GM18502 (cell line): ENCODE measurements around the gene CDK14.
"Not testable (repeated sequence)": the region's sequence is repeated elsewhere in the genome, so short reads cannot be mapped to it uniquely, and the experiment has no call there.

Experiments
- ATAC-seq: cut with Tn5 transposase; IDR thresholded peaks from one replicate; pipeline ENCODE4 v1.9.1; 2021; ENCODE audit warnings: mild to moderate bottlenecking; ENCODE audit not compliant: unreplicated experiment, poor library complexity

The CDK14 gene

GRCh38 chr7:90626013-90626412, 29.9 kb downstream of the CDK14 start:
- ATAC-seq = no peak

- ATAC-seq = peak; percentile 93
These were observed 33.3 kb downstream of the CDK14 start for GRCh38 chr7:90629297-90629918.

GRCh38 chr7:90631502-90631901, 35.4 kb downstream of the CDK14 start:
- ATAC-seq = no peak

GRCh38 chr7:90639683-90640082, 43.6 kb downstream of the CDK14 start:
- ATAC-seq = not testable (repeated sequence)

- ATAC-seq = no peak
These were observed 46.9 kb downstream of the CDK14 start for GRCh38 chr7:90642978-90643377.

GRCh38 chr7:90645784-90646183, 49.7 kb downstream of the CDK14 start:
- ATAC-seq = peak; percentile 66

GRCh38 chr7:90648107-90648506, 52.0 kb downstream of the CDK14 start:
- no peak for ATAC-seq

- no peak for ATAC-seq
These were observed 52.7 kb downstream of the CDK14 start for GRCh38 chr7:90648834-90649233.

- no peak for ATAC-seq
These were observed 58.8 kb downstream of the CDK14 start for GRCh38 chr7:90654718-90655427.

- peak; percentile 75 for ATAC-seq
These were observed 59.4 kb downstream of the CDK14 start for GRCh38 chr7:90655566-90655965.

GRCh38 chr7:90657481-90657880, 61.4 kb downstream of the CDK14 start:
- no peak for ATAC-seq

- no peak for ATAC-seq
These were observed 64.0 kb downstream of the CDK14 start for GRCh38 chr7:90660100-90660499.

GRCh38 chr7:90660819-90661218, 64.7 kb downstream of the CDK14 start:
- peak; percentile 64 for ATAC-seq

GRCh38 chr7:90661290-90662151, 65.4 kb downstream of the CDK14 start:
- ATAC-seq = peak; percentile 19

GRCh38 chr7:90663176-90663575, 67.1 kb downstream of the CDK14 start:
- no peak for ATAC-seq

GRCh38 chr7:90666186-90666585, 70.1 kb downstream of the CDK14 start:
- ATAC-seq = no peak

GRCh38 chr7:90668992-90669391, 72.9 kb downstream of the CDK14 start:
- ATAC-seq = no peak

GRCh38 chr7:90669492-90669891, 73.4 kb downstream of the CDK14 start:
- ATAC-seq = peak; percentile 50

- ATAC-seq = no peak
These were observed 75.5 kb downstream of the CDK14 start for GRCh38 chr7:90671571-90671970.

- ATAC-seq = no peak
These were observed 76.1 kb downstream of the CDK14 start for GRCh38 chr7:90672210-90672609.

- ATAC-seq = no peak
These were observed 78.5 kb downstream of the CDK14 start for GRCh38 chr7:90674625-90675024.
